GM12864 (cell line): ENCODE results near the gene IRS2.

ENCODE experiments used
- DNase-seq: peaks from one replicate; pipeline ENCODE4 v3.0.0-alpha.2; 2011; ENCODE audit warnings: low read depth
- H3K4me3 ChIP-seq: 2 replicates; pipeline ENCODE4 v1.5.1; 2011; ENCODE audit warnings: mild to moderate bottlenecking, low read depth, low read length, control low read depth
- TF ChIP-seq, protein P1 (sequence below): IDR thresholded peaks from 2 replicates; pipeline ENCODE4 v1.5.1; 2011; ENCODE audit warnings: low read depth, mild to moderate bottlenecking, moderate library complexity, low read length, control low read depth, inconsistent platforms; ENCODE audit errors: missing control alignments

IRS2 gene

GRCh38 chr13:109784590-109785140 is 1.7 kb downstream of the IRS2 start:
- TF ChIP-seq, protein P1, sequence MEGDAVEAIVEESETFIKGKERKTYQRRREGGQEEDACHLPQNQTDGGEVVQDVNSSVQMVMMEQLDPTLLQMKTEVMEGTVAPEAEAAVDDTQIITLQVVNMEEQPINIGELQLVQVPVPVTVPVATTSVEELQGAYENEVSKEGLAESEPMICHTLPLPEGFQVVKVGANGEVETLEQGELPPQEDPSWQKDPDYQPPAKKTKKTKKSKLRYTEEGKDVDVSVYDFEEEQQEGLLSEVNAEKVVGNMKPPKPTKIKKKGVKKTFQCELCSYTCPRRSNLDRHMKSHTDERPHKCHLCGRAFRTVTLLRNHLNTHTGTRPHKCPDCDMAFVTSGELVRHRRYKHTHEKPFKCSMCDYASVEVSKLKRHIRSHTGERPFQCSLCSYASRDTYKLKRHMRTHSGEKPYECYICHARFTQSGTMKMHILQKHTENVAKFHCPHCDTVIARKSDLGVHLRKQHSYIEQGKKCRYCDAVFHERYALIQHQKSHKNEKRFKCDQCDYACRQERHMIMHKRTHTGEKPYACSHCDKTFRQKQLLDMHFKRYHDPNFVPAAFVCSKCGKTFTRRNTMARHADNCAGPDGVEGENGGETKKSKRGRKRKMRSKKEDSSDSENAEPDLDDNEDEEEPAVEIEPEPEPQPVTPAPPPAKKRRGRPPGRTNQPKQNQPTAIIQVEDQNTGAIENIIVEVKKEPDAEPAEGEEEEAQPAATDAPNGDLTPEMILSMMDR, result no peak
- H3K4me3 ChIP-seq, result no peak overlapping the region
- DNase-seq, result no peak

DNA sequence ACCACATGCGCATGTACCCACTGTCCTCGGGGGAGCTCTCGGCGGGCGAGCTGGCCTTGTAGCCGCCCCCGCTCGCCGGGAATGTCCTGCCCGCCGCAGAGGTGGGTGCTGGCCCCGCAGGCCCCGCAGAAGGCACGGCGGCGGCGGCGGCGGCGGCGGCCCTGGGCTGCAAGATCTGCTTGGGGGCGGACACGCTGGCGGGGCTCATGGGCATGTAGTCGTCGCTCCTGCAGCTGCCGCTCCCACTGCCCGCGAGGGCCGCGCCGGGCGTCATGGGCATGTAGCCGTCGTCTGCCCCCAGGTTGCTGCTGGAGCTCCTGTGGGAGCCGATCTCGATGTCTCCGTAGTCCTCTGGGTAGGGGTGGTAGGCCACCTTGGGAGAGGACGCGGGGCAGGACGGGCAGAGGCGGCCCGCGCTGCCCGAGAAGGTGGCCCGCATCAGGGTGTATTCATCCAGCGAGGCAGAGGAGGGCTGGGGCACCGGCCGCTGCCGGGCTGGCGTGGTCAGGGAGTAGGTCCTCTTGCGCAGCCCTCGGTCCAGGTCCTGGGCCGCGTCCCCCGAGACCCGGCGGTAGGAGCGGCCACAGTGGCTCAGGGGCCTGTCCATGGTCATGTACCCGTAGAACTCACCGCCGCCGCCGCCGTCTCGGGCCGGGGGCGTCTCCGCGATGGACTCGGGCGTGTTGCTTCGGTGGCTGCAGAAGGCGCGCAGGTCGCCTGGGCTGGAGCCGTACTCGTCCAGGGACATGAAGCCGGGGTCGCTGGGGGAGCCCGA is 2.4 kb downstream of the IRS2 start:
- no peak overlapping the region for H3K4me3 ChIP-seq
- no peak for DNase-seq
- TF ChIP-seq, protein P1, result no peak

DNA sequence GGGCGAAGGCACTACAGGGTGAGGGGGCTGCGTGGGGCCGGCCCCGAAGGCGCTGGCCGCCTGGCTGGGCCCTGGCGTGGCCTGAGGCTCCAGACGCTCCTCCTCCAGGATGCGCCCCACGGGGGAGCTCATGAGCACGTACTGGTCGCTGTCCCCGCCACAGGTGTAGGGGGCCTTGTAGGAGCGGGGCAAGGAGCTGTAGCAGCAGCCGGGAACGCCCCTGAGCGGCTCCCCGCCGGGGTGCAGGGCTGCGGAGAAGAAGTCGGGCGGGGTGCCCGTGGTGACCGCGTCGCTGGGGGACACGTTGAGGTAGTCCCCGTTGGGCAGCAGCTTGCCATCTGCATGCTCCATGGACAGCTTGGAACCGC is 3.0 kb downstream of the IRS2 start:
- no peak overlapping the region for H3K4me3 ChIP-seq
- TF ChIP-seq, protein P1, result no peak
- DNase-seq, result no peak

- TF ChIP-seq, protein P1, result no peak
- H3K4me3 ChIP-seq, result no peak overlapping the region
- DNase-seq, result no peak
Measured at GRCh38 chr13:109782823-109783431, 3.5 kb downstream of the IRS2 start.

- H3K4me3 ChIP-seq, result no peak overlapping the region
- no peak for DNase-seq
- TF ChIP-seq, protein P1, result no peak
Measured at GRCh38 chr13:109782066-109782822, 4.1 kb downstream of the IRS2 start.

DNA sequence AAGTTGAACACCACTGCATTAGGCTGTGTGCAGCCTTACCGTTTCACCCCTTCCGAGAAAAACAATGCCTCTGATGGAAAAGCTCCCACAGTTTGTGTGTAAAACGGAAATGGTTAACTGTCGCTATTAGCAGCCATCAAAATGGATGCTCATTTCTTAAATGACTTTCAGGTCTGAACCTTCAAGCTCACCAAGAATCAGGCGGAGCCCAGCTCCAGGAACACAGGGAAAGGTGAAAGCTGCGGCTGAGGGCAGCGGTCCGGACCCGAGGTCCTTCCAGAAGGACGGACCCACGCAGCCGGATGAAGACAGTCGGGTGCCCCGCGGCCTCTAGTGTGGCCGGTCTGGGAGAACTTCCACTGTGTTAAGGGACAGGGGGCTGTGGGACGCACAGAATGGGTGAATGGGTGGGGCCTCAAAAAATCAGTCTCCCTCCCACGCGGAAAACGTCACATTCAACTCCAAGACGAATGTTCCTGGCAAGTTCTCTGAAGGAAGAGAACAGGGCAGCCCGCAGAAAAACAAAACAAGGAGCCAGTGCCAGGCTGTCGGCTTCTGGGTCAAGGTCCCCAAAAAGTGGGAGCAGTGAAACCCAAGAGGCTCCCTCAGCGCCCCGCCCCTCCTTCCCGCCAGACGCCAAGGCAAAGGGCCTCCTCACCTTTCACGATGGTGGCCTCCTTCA is 4.9 kb downstream of the IRS2 start:
- no peak for DNase-seq
- H3K4me3 ChIP-seq, result no peak overlapping the region
- TF ChIP-seq, protein P1, result no peak
